ENCODE data around the gene ZFC3H1.
A peak's percentile ranks its signal among the peaks of the same experiment; 100 is the strongest.
"Not testable (repeated sequence)": the region's sequence is repeated elsewhere in the genome, so short reads cannot be mapped to it uniquely, and the experiment has no call there.

ZFC3H1 gene

DNA sequence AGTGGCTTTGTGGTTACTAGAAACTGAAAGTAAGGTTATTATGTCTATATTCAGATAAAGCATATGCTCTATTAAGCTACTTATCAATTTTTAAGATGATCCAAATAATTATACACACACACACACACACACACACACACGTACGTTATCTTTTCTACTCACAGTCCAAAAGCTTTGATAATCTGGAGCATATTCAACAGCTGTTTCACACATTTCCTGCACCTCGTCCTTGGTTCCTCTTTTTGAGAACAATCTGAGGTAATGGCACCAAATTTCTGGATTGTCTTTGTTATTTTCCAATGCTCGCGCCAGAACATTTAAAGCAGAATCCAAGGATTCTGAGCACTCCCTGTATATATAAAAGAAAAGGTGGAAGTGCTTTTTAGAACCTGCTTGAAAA lies 37.5 kb downstream of the ZFC3H1 start:
- DNase-seq = no peak

DNA sequence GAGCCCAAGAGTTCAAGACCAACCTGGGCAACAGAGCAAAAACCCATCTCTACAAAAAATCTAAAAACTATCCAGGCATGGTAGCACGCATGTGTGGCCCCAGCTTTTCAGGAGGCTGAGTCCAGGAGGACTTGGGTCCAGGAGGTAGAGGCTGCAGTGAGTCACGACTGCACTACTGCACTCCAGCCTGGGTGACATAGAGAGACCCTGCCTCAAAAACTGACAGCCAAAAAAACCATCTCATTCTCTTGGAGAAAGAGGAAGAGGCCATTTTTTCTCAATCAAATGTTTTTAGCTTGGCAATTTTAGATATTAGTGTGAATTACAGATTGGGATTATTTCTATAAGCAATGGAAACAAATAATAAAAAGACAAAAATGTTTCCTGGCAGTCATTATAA lies 38.2 kb downstream of the ZFC3H1 start:
- DNase-seq = no peak

DNA sequence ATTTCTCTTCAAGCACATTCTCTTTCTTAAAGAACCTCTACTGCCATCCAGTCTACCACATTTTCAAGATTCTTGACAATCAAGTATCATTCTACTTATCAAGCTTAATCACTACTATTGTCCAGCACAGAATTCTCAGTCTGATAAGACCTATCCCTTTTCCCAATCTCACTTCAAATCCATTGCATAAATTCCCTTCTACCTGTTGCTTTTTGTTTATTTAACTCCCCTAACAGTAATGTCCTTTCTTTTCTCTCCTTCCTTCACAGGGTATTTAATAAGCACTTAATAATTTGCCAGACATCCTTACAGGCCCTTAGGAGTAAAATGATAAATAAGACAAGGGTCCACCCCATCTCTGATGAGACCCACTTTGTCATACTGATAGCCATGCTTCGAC lies 41.7 kb downstream of the ZFC3H1 start:
- no peak for DNase-seq

DNA sequence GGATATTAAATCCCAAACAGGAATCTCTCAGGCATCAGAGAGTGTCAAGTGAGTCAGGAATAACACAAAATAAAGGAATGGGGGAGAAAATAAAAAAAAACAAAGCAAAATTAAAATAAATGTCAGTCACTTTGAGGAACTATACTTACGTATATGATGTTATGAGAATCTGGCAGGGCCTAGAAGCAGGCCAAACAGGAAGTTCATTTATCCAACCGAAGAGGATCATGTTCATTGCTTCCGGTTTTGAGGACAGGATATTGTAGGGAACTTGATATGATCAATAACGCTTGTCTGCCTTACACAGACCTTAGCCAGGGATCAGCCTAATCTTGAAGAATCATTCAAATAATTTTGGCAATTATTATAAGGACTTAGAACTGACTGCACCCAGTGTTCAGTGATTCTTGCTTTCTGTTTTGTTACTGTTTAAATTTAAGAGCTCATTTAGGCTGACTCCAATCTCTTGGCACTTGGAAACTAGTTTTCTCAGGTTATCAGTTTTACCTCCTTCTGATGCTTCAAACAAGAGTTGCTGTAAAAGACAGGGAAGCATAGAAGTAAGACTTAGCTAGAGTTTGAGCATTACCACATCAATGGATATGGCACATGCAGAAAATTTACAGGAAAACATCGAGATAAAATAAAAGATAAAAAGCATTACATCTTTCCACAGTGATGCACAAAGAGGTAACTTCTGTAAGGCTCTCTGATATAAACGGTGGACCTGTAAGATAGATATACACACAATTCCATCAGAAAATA lies 53.4 kb downstream of the ZFC3H1 start:
- no peak for DNase-seq

DNA sequence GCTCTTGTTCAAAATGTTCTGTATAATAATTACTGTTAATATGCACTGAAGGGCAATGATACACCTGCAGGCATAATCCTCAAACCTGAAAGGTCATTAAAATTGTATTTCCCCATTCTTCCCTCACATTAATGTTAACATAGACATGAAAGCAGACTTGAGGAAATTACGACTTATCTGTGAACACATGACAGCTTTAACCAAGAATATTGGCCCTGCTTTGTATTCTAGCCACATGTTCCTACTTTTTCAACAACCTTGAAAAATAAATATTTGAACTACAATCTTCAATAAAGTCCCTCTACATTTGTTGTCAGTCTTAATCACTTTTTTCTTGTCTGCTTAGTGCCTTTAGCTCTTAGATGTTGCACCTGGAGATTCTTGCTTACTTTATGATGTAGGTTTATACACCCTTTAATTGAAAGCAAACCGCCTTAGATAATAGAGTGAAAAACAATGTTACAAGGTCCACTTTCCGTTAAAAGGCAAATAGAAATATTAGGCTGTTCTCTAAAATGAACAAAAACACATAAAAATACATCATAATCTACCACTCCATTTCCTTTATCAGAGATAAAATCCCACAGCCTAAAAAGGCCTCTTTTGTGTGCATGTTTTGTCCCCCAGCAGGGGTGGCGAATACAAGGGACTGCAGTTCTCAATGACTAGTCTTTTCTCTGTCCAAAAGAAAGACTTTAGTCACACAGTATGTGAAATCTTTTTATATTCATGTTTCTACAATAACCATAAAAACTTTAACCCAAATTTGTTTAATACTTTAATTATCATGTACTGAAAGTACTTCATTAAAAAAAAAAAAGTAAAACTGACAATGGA lies 55.9 kb downstream of the ZFC3H1 start:
- peak; percentile 39 for DNase-seq

DNA sequence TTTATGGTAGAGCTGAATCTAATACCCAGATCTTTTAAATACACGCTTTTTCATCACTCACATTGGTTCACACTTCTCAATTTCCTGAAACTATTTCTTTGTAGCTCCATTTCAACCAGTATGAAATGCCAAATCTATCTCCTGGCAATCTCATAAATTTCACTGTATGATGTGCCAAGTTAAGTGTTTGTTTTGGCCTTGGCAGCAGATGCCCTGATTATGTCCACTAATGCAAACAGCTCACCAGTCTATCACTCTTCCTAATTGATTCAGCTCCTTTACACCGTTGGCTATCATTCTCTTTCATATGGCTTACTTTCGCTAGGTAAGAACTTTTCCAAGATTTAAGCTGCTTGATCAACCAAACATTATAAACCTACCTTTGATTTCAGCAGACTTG lies 58.6 kb downstream of the ZFC3H1 start:
- DNase-seq = no peak

DNA sequence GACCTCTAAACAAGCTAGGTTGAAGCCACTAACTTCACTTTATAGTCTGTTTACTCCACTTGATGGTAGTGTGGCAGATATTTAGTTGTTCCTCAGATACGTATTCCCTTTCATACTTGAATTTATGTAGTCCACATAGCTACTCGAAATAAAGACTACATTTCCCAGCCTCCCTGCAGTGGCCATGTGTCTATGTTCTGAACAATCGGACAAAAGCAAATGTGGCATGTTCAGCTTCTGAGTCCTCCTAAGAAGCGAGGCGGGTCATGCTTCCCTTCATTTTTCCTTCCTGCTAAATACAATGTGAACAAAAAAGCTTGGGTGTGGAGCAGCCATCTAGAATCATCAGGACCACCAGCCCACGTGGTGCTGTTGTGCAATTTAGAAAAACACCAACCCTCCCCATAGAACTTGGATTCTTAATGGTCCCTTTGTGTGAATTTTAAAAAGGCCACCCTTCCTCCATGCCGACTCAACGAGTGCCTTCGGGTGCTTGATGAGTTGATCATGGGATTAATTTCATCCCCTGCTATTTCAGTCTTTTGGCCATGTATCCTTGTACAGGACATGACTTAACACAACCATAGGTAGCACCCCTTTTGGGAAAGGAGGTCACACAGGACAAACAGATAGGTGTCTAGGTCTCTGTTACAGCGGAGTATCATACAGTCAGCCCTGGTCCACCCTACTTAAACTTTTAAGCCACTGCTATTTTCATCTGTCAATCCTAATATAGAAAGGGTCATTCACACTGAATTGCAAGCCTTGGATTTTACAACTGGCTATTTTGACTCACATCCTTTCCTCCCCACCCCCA lies 60.7 kb downstream of the ZFC3H1 start:
- no peak for DNase-seq

DNA sequence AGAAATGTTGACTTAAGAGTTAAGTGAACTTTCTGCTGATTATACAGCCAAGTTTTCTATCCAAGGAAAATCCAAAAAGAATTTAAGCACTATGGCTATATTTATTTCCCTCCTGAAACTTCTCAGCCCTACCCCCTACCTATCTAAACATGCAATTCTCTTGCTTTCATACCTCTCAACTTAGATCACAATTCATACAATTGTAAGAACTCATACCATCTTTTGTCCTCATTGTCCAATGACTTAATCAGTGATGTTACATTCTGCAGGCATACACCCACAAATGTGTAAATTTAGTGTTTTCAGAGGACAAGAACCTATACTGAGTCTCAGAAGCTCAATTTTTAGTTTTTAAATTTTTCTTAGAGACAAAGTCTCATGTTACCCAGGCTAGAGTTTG lies 62.1 kb downstream of the ZFC3H1 start:
- no peak for DNase-seq

DNA sequence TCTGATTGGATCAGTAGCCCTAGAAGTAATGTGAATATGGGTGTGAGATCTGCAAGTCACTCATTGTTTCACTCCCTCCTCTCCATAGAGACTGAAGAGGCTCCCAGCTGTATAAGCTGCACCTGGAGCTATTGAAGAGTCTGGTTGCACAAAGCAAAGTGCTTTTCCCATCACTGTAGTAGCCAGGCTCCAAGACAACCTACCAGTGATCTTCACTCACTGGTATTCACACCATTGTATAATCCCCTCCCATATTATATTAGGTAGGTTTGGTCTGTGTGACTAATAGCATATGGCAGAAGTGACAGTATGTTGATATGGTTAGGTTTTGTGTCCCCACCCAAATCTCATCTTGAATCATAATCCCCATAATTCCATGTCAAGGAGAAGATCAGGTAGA lies 64.4 kb downstream of the ZFC3H1 start:
- DNase-seq = no peak

DNA sequence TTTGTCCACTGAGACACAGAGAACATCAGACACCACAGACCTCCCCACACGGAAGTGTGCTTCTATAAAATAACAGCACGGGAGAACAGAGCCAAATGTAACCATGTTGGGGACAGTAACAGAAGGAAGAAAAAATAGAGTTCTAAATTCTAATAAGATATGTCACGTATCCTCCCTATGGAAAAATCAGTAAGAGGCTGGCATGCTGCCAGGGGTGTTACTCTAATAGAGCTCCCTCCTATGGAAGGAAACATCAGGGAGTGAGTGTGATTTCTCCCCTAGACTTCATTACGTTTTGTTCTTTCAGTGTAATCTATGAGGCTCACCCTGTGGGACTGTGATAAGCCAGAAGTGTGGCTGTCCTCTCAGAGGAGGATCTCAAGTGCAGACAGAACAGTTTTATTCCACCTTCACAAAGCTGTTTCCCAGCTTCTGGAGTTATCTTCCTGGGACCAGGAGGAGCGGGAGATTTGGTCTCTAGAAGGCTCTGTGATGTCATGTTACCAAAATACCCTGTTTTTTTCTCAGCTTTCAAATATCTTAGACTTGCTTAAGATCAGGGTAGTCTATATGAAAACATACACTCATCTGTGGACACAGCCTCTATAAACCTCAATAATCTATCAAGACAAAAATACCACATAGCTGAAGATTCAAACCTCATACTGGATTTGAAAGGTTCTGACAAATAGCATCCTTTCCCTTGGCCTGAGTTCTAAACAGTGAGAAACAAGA lies 69.3 kb downstream of the ZFC3H1 start:
- DNase-seq = no peak

DNA sequence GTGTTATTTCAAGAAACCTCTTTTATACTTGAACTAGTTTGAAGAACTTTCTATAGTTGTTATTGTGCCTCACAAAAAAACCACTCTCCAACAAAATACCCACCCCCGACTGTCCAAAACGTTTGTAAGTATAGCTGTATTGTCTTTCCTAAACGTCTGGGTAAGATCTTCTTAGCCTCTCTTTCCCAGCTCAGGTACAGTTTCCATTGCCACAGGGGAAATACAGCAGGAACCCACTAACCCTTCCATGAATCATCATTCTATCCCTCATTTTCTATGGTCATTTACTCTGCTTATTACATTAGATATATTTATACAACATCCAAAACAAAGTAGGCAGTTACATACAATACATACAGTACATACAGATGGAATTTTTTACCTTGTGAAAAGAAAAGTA lies 70.8 kb downstream of the ZFC3H1 start:
- DNase-seq = no peak

DNA sequence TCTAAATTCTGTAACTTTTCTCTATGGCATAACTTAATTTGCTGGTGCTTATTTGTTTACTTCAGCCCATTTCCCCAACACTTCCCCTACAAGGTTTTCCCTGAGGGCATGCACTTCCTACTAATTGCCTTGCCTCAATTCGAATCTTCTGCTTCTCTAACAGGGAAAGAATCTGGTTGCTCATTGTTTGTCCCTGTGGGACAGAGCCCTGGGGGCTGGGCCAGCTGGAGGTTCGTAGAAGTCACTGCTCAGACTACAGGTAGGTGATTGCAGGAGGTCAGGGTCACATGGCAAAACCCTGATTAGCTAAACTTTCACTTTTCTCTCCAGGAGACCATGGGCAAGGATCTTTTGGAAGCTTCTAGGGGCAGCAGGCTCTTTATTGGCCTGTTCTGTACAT lies 72.0 kb downstream of the ZFC3H1 start:
- DNase-seq = no peak

DNA sequence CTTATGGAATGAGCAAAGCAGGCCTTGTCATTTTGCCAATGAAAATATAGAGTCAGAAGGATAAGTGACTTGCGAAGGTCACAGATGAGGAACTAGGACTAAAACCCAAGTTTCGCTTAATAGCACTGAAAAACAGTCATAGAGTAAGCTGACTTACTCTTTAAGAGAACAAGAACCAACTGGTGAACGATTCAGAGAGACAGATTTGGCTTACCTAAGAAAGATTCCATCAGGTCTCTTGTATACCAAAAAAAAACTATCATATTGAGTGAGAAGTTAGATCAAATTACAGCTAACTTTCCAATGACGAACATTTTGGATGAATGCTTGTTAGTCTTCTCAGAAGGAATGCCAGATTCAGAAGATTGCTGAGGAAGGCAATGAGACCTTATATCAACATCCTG lies 74.2 kb downstream of the ZFC3H1 start:
- DNase-seq = no peak

DNA sequence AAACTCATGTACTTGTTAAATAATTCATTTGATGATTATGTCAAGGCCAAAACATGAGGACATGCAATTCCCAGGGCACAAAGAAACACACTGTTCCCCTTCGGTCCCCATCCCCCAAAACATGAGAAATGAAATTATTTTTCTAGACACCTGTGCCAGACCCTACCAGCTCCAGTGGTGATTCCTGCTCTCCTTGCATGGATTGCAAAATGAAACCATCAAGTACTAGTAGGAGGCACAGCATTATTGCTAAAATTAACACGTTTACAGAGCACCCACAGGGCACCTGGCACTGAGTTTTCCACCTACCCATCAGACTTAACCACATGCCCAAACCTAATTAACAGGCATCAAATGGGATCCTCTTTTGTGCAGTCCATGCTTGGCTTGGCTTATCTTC lies 76.6 kb downstream of the ZFC3H1 start:
- no peak for DNase-seq

DNA sequence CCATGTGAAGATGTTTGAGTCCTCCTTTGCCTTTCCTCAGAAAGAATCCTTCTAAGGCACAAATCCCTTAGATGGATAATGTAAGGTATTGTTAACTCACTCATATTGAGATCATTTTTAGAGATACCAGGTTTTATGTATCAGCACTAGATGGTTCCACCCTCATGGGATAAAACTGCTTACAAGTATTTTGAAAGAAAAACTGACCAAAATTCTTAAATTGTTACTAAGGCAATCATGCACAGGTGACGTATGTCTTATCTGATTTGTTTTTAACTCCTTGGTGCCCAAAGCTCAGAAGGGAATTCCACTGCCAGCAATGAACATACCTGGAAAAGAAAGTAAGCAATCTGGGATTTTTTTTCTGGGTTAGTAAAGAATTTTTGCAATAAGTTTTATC lies 78.4 kb downstream of the ZFC3H1 start:
- no peak for DNase-seq

DNA sequence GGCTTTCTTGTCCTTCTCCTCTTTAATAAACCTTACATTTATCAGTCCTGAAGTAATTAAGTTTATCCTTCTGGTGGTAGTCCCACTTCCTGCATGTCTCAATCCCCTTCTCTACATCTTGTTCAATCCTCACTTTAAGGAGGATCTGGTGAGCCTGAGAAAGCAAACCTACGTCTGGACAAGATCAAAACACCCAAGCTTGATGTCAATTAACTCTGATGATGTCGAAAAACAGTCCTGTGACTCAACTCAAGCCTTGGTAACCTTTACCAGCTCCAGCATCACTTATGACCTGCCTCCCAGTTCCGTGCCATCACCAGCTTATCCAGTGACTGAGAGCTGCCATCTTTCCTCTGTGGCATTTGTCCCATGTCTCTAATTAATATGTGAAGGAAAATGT lies 79.3 kb downstream of the ZFC3H1 start:
- no peak for DNase-seq

DNA sequence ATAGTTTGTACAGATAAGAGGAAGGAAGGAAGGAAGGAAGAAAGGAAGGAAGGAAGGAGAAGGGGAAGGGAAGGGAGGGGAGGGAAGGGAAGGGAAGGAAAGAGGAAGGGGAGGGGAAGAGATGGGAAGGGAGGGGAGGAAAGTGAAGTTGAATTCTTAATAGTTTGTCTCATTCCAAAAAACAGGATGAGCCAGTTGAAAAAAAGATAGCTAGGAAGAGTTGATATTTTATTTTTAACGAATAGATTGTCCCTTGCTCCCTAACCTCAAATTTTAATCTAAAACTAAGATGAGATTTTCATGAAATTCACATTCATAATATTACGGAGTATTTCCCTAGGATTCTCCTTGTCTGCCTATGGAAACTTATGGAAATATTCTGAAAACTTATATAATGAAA lies 80.7 kb downstream of the ZFC3H1 start:
- DNase-seq = no peak

DNA sequence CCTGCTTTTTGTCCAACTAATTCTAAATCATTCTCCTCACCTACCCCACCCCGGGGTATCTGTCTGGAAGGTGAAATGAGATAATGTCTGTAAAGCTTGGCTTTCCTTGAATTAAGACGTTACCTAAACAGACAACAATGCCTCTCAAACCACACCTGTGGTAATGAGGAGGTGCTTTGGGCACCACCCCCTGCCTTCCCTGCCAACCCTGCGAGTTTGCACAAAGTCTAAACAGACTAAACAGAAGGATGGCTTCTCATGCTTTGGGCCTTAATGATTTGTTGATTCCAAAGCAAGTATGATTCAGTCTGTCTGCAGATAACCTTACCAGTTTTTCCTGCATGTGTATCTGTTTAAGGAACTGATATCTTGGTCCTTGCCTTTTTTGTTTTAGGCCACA lies 82.4 kb downstream of the ZFC3H1 start:
- no peak for DNase-seq

DNA sequence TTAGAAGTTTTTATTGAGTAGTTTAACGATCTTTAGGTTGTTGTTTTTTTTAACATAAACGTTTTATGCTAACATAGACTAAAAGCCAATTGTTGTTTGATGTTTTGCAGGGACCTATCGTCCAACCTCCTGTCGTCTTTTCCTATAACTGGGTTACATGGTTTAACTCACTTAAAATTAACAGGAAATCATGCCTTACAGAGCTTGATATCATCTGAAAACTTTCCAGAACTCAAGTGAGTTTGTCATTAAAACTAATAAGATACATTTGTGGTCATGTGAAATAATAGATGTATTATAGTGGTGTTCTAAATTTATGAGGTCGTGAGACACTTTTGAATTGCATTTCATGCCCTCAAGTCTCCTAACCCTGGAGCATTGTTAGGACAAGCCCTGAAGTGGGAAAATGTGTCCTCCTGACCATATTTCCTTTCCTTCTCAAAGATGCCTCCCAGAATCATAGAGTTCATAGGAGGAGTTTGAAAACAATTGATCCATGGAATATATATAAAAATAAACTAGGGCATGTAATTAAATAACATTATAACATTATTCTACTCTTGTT lies 84.9 kb downstream of the ZFC3H1 start:
- no peak for DNase-seq

DNA sequence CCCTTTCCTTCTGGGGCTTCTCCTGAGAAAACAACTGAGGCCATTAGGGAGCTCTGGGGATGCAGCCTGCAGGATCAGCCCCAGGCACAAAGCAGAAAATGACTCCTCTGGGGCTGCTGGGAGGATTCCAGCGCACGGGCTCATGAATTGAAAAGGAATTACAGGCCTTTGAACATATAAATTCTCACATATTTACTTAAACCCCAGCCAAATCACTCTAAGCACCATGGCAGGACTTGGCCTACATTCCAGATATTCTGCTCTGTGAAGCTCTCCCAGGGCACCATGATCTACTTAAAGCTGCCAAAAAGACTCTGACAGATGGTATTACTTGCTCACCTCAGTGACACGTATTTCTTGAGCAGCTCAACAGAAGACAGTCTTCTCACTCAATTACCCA lies 87.2 kb downstream of the ZFC3H1 start:
- no peak for DNase-seq

DNA sequence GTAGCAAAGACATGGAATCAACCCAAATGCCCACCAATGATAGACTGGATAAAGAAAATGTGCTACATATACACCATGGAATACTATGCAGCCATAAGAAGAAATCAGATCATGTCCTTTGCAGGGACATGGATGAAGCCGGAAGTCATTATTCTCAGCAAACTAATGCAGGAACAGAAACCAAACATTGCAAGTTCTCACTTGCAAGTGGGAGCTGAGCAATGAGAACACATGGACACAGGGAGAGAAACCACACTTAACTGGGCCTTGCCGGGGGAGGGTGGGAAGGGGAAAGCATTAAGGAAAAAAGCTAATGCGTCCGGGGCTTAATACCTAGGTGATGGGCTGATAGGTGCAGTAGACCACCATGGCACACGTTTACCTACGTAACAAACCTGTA lies 93.8 kb downstream of the ZFC3H1 start:
- DNase-seq = not testable (repeated sequence)

DNA sequence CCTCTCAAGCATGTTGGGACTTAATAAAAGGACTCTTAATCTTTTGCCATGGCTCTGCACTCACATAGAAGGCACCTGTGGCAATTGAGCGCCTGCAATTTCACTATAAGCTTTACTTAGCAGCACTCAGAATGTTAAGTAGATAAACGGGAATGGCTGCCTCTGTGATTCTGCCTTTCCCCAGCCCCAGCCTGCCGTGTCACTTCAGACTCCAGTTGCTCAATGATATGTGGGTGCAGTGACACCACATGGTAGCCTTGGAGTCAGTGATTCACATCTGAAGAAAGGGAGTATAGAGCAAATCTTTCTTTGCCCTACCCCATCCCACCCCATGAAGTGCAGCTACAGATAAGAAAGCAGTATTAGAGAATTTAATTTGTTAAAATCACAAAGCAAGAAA lies 96.1 kb downstream of the ZFC3H1 start:
- DNase-seq = no peak

DNA sequence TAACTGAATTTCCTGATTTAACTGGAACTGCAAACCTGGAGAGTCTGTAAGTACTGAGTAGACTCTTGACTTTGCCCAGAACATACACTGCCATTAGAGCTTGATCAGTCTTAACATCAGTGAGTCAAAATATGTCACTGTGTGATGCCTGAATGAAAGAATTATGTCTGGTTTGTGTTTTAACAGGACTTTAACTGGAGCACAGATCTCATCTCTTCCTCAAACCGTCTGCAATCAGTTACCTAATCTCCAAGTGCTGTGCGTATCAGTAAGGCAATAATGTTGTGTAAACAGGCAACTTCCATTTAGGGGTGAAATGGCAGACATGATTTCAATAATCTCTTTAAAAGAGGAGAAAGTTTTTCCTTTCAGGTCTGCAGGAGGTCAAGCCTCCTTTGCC lies 97.0 kb downstream of the ZFC3H1 start:
- no peak for DNase-seq
